GM21576 (cell line): ENCODE results near the gene CSAG2.

Source experiments
- ATAC-seq: cut with Tn5 transposase; IDR thresholded peaks from one replicate; pipeline ENCODE4 v1.9.1; 2021; ENCODE audit warnings: mild to moderate bottlenecking, moderate library complexity; ENCODE audit not compliant: unreplicated experiment

The CSAG2 gene

DNA sequence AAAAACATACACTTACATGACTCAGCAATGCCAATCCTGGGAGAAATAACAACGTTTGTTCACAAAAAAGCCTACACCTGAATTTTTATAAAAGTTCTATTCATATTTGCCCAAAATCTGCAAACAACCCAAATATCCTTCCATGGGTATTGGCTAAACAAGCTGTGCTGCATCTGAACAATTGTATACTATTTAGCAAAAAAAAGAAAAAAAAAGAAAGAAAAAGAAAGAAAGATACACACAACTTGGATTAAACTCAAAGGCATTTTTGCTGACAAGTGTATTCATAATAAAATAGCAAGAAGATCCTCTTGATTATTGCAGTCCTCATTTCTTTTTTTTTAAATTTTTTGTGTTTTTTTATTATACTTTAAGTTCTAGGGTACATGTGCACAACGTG is 34.9 kb downstream of the CSAG2 start:
- no peak for ATAC-seq

DNA sequence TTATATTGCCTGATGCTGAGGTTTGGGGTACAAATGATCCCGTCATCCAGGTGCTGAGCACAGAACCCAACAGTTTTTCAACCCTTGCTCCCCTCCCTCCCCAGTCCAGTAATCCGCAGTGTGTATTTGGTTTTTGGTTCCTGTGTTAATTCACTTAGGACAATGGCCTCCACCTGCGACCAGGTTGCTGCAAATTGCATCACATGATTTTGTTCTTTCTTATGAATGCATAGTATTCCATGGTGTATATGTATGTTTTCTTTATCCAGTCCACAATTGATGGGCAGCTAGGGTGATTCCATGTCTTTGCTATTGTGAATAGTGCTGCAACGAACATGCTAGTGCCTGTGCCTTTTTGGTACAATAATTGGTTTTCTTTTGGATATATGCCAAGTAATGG is 46.0 kb downstream of the CSAG2 start:
- ATAC-seq = no peak

- ATAC-seq = no peak
Observed at GRCh38 chrX:152658302-152658701, 50.8 kb downstream of the CSAG2 start.
